Gastroesophageal sphincter (tissue), 3 donors: Measurements from ENCODE around the gene PRKCZ.

Experiments
- POLR2A ChIP-seq, 2 donors: fragments of 450-650 bp; IDR thresholded peaks; one replicate each; pipeline ENCODE4 v1.6.1; 2017; ENCODE audit warnings: antibody characterized with exemption in 2 of 2, mild to moderate bottlenecking in 2 of 2, moderate library complexity in 1 of 2
- TF ChIP-seq, protein P1 (sequence below), 4 experiments: fragments of 200-600 bp in 2 of 4; fragments of 450-650 bp in 2 of 4; sonication (generic) in 1 of 4; IDR thresholded peaks; one replicate each; pipeline ENCODE4 v1.5.1; 2017 to 2019; ENCODE audit warnings: antibody characterized with exemption in 4 of 4, mild to moderate bottlenecking in 2 of 4, moderate library complexity in 2 of 4

DNA sequence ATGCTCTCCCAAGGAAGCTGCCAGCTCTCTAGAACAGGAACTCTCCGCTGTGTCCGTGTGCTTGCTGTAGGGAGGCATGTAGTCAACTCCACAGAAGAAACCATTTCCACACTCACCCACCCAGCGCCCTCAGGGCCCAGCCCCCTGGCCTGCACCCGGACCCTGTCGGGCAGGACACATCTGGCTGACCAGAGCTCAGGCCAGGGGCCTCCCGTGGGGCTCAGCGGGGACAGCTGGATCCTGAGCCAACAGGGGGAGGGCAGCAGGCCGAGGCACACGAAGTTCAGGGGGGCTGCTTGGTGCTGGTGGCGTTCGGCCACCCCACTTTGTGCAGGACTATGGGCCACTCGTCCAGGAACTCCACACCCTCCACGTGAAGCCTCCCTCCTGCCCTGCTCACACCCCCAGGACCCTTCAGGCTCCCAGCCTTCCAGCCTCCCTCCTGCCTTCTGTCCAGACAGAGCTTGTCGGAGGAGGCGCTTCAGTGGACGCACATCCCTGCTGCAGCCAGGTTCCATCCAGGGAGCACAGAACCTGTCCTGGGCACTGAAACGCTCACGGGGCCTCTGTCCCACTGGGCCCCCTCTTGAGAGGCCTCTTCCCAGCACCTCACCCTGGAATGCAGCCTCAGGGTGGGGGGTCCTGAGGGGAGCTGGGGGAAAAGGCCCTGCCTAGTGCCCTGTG is 159.3 kb downstream of the PRKCZ start:
- TF ChIP-seq, protein P1, sequence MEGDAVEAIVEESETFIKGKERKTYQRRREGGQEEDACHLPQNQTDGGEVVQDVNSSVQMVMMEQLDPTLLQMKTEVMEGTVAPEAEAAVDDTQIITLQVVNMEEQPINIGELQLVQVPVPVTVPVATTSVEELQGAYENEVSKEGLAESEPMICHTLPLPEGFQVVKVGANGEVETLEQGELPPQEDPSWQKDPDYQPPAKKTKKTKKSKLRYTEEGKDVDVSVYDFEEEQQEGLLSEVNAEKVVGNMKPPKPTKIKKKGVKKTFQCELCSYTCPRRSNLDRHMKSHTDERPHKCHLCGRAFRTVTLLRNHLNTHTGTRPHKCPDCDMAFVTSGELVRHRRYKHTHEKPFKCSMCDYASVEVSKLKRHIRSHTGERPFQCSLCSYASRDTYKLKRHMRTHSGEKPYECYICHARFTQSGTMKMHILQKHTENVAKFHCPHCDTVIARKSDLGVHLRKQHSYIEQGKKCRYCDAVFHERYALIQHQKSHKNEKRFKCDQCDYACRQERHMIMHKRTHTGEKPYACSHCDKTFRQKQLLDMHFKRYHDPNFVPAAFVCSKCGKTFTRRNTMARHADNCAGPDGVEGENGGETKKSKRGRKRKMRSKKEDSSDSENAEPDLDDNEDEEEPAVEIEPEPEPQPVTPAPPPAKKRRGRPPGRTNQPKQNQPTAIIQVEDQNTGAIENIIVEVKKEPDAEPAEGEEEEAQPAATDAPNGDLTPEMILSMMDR (IDR thresholded peaks at IDR 0.05), result no peak
- TF ChIP-seq POLR2A (IDR thresholded peaks at IDR 0.05), result no peak
